ENCODE measurements around the gene SAMD4A.

Gene SAMD4A

DNA sequence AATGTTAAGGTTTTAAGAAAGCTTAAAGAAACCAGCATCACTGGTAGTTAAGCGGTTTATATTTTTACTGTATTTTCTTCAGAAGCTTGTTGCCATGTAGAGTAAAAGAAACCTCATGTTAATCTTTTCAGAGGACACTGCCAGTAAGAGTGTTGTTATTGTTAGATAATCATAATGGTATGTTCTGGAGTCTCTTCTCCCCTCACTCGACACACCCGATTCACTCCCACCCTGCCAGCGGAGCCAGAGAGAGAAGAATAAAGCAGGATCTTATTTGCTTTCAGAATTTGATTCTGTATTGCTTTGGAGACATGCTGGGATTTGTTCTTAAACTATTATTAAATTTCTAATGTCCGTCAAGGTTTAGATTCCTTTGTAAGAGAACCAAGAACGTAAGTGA is 113.7 kb downstream of the SAMD4A start:
- Mint-ChIP-seq H3K4me1 (peaks cover 23% of the 10 kb centered on the region), H3K27ac (no peak overlapping the region), H3K9me3 (no peaks in the 10 kb centered on the region), H3K4me3 (no peak overlapping the region), H3K27me3 (ENCODE audit: low read depth, poor library complexity) (peaks cover 10% of the 10 kb centered on the region), H3K36me3 (ENCODE audit: low read depth) (no peaks in the 10 kb centered on the region)
- DNase-seq = no peak
- TF ChIP-seq, protein P1, sequence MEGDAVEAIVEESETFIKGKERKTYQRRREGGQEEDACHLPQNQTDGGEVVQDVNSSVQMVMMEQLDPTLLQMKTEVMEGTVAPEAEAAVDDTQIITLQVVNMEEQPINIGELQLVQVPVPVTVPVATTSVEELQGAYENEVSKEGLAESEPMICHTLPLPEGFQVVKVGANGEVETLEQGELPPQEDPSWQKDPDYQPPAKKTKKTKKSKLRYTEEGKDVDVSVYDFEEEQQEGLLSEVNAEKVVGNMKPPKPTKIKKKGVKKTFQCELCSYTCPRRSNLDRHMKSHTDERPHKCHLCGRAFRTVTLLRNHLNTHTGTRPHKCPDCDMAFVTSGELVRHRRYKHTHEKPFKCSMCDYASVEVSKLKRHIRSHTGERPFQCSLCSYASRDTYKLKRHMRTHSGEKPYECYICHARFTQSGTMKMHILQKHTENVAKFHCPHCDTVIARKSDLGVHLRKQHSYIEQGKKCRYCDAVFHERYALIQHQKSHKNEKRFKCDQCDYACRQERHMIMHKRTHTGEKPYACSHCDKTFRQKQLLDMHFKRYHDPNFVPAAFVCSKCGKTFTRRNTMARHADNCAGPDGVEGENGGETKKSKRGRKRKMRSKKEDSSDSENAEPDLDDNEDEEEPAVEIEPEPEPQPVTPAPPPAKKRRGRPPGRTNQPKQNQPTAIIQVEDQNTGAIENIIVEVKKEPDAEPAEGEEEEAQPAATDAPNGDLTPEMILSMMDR (IDR thresholded peaks at IDR 0.05) = no peak

GRCh38 chr14:54681811-54682261 is 114.9 kb downstream of the SAMD4A start:
- Mint-ChIP-seq H3K36me3 (ENCODE audit: low read depth) (no peaks in the 10 kb centered on the region), H3K4me3 (no peak overlapping the region), H3K27ac (no peak overlapping the region), H3K27me3 (ENCODE audit: low read depth, poor library complexity) (peaks cover 10% of the 10 kb centered on the region), H3K9me3 (no peaks in the 10 kb centered on the region), H3K4me1 (peaks cover 27% of the 10 kb centered on the region)
- no peak for DNase-seq
- TF ChIP-seq, protein P1 (IDR thresholded peaks at IDR 0.05) = no peak

GRCh38 chr14:54682578-54682977 is 115.7 kb downstream of the SAMD4A start:
- Mint-ChIP-seq H3K27me3 (ENCODE audit: low read depth, poor library complexity) (peaks cover 17% of the 10 kb centered on the region), H3K36me3 (ENCODE audit: low read depth) (no peaks in the 10 kb centered on the region), H3K9me3 (no peaks in the 10 kb centered on the region), H3K4me1 (peaks cover 22% of the 10 kb centered on the region), H3K4me3 (no peak overlapping the region), H3K27ac (no peak overlapping the region)
- TF ChIP-seq, protein P1 (IDR thresholded peaks at IDR 0.05) = no peak
- DNase-seq = no peak

GRCh38 chr14:54683882-54684794 is 117.2 kb downstream of the SAMD4A start:
- no peak overlapping the region for H3K4me3 Mint-ChIP-seq
- TF ChIP-seq, protein P1 (IDR thresholded peaks at IDR 0.05) = no peak
- no peak for DNase-seq
- H3K27me3 Mint-ChIP-seq (ENCODE audit: low read depth, poor library complexity) = peaks cover 24% of the 10 kb centered on the region
- peaks cover 9% of the 10 kb centered on the region for H3K4me1 Mint-ChIP-seq
- no peak overlapping the region for H3K27ac Mint-ChIP-seq
- H3K36me3 Mint-ChIP-seq (ENCODE audit: low read depth) = no peaks in the 10 kb centered on the region
- no peaks in the 10 kb centered on the region for H3K9me3 Mint-ChIP-seq

DNA sequence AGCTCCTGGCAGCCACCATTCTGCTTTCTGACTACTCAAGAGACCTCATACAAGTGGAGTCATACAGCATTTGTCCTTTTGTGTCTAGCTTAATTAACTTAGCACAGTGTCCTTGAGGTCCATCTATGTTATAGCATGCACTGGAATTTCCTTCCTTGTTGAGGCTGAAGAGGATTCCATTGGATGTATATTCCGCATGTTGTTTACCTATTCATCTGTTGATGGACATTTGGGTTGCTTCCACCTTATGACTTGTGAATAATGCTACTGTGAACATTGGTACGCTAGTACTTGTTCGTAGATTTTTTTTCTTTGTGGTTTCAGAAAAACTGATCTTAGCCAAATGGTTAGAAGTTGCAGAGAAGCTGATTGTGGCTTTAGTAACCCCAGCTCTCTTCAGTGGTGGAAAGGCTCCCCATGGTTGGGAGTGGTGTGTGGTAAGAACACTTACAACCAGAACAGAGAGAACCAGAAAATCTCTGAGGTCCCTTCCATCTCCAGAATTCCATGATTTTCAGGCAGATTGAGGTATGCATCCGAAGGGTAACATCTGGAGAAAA is 118.4 kb downstream of the SAMD4A start:
- Mint-ChIP-seq H3K9me3 (no peaks in the 10 kb centered on the region), H3K36me3 (ENCODE audit: low read depth) (no peaks in the 10 kb centered on the region), H3K4me3 (no peak overlapping the region), H3K4me1 (peaks cover 9% of the 10 kb centered on the region), H3K27me3 (ENCODE audit: low read depth, poor library complexity) (peaks cover 24% of the 10 kb centered on the region), H3K27ac (no peak overlapping the region)
- TF ChIP-seq, protein P1 (IDR thresholded peaks at IDR 0.05) = no peak
- DNase-seq = no peak

Data from nephron progenitor cell (in vitro differentiated cells).